Left kidney (tissue), 2 donors: Measurements from ENCODE around the gene DUOX2. TPM values are rescaled to one million over a fixed set of nuclear protein-coding genes. Genes with fewer than 3 reads are reported as not detected.
A peak's percentile ranks its signal among the peaks of the same experiment; 100 is the strongest.
"Not testable (repeated sequence)": the region's sequence is repeated elsewhere in the genome, so short reads cannot be mapped to it uniquely, and the experiment has no call there.

ENCODE experiments used
- DNase-seq: peaks from one replicate; pipeline ENCODE4 v3.0.0-alpha.2; 2013
- polyA plus RNA-seq: library from polyadenylated mRNA; unstranded; fragments of 120-200 nt; gene quantifications from one replicate; pipeline ENCODE4 v1.2.1, GENCODE V29; 2013; ENCODE audit not compliant: insufficient read length

Gene DUOX2
- polyA plus RNA-seq, 1 donor, result 0.03 TPM

GRCh38 chr15:45138814-45139765 lies 25.1 kb upstream of the DUOX2 start:
- DNase-seq, result no peak

GRCh38 chr15:45137703-45138102 lies 23.7 kb upstream of the DUOX2 start:
- no peak for DNase-seq

- no peak for DNase-seq
Observed at GRCh38 chr15:45136378-45136764, 22.4 kb upstream of the DUOX2 start.

- DNase-seq, result not testable (repeated sequence)
Observed at GRCh38 chr15:45135705-45136377, 21.9 kb upstream of the DUOX2 start.

- DNase-seq, result peak; percentile 44
Observed at GRCh38 chr15:45134682-45135604, 21.0 kb upstream of the DUOX2 start.

- no peak for DNase-seq
Observed at GRCh38 chr15:45134046-45134445, 20.1 kb upstream of the DUOX2 start.

- DNase-seq, result no peak
Observed at GRCh38 chr15:45133561-45133920, 19.6 kb upstream of the DUOX2 start.

- DNase-seq, result no peak
Observed at GRCh38 chr15:45132844-45133560, 19.0 kb upstream of the DUOX2 start.

- no peak for DNase-seq
Observed at GRCh38 chr15:45131510-45131909, 17.5 kb upstream of the DUOX2 start.

- no peak for DNase-seq
Observed at GRCh38 chr15:45130291-45131000, 16.5 kb upstream of the DUOX2 start.

GRCh38 chr15:45129651-45130129 lies 15.7 kb upstream of the DUOX2 start, which contains the start of the genes DUOX1 and DUOXA1:
DUOX1 (plus strand) TSS chr15:45129994; CDS start chr15:45131967, 1,973 bp downstream.
DUOXA1 (minus strand) TSS chr15:45129879; CDS start chr15:45123014, 6,865 bp downstream.
- DNase-seq, result no peak

- no peak for DNase-seq
Observed at GRCh38 chr15:45128971-45129639, 15.1 kb upstream of the DUOX2 start.

- no peak for DNase-seq
Observed at GRCh38 chr15:45126535-45127158, 12.7 kb upstream of the DUOX2 start.

- DNase-seq, result no peak
Observed at GRCh38 chr15:45123397-45123796, 9.4 kb upstream of the DUOX2 start.

GRCh38 chr15:45122719-45123118 lies 8.7 kb upstream of the DUOX2 start:
- DNase-seq, result no peak

GRCh38 chr15:45121706-45122417 lies 7.9 kb upstream of the DUOX2 start:
- DNase-seq, result no peak

GRCh38 chr15:45121020-45121419 lies 7.0 kb upstream of the DUOX2 start:
- no peak for DNase-seq

GRCh38 chr15:45120081-45120972 lies 6.4 kb upstream of the DUOX2 start:
- no peak for DNase-seq
